ENCODE data around the gene KRT85. TPM values are rescaled to one million over a fixed set of nuclear protein-coding genes. Genes with fewer than 3 reads are reported as not detected.

Gene KRT85
- total and polyA plus RNA-seq, 7 experiments from 2014 or later, result not detected

DNA sequence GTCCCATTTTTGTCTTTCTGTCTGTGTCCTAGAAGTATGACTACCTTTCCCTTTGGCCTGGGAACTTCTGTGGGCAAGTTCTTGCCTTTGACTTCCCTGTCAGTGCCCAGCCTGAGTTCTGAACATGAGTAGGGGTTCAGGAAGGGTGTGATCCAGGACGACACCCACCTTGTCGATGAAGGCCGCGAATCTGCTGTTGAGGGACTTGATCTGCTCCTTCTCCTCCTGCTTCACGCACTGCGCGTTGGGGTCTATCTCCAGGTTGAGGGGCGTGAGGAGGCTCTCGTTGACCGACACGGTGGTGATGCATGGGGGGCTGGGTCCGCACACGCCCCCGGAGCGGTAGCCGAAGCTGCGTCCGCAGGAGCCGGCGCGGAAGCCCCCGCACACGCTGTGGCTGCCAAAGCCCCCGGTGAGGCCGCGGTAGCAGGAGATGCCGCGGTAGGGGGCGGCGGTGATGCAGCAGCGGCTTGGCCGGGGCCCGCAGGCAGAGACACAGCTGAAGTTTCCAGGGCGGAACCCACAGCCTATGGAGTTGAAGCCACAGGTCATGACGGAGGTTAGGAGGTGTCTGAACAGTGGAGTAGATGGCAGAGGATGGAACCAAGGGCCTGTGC is 46.4 kb downstream of the KRT85 start, which contains the start of gene KRT83:
Gene KRT83, minus strand, starts transcription at position 615 of the 617 bp plus-strand sequence. Its CDS starts 63 bp downstream, at position 552.
- Histone ChIP-seq H3K27me3 (ENCODE audit: control insufficient read depth in 2 of 2, insufficient read depth in 2 of 2, low read length in 2 of 2) (no peaks in the 10 kb centered on the region), H3K36me3 (ENCODE audit: control insufficient read depth in 2 of 3, insufficient read depth in 3 of 3, low read length in 3 of 3) (no peaks in the 10 kb centered on the region), H3K4me1 (ENCODE audit: control insufficient read depth in 2 of 2, insufficient read depth in 2 of 2, low read length in 2 of 2) (no peaks in the 10 kb centered on the region), H3K9me3 (ENCODE audit: control insufficient read depth in 2 of 3, low read length in 3 of 3) (no peaks in the 10 kb centered on the region), H3K4me3 (ENCODE audit: low read length) (no peak within 1 kb of the TSS), H3K27ac (ENCODE audit: low read depth, low read length) (no peak within 1 kb of the TSS)
- POLR2A ChIA-PET, result no interaction called here
- H3K4me1 Mint-ChIP-seq, result peaks cover 0 to 5% (median 0%) of the 10 kb centered on the region in 7 donors
- H3K36me3 Mint-ChIP-seq, result no peaks in the 10 kb centered on the region
- H3K4me3 Mint-ChIP-seq, result no peak within 1 kb of the TSS
- H3K27ac Mint-ChIP-seq, result no peak within 1 kb of the TSS
- CTCF ChIA-PET, result interaction anchor here (0.7 to 1.4 kb wide), 2 partner anchors 165 to 768 kb away, joined by 3 read pairs; no protein-coding TSS in a partner anchor
- intact Hi-C loops (cut with micrococcal nuclease), result no loop called here
- ATAC-seq (no peak), DNase-seq (no peak)
- H3K27me3 Mint-ChIP-seq, result peaks cover 15 to 52% (median 26%) of the 10 kb centered on the region in 5 donors
- peaks cover 0 to 4% (median 0%) of the 10 kb centered on the region in 11 donors for H3K9me3 Mint-ChIP-seq

DNA sequence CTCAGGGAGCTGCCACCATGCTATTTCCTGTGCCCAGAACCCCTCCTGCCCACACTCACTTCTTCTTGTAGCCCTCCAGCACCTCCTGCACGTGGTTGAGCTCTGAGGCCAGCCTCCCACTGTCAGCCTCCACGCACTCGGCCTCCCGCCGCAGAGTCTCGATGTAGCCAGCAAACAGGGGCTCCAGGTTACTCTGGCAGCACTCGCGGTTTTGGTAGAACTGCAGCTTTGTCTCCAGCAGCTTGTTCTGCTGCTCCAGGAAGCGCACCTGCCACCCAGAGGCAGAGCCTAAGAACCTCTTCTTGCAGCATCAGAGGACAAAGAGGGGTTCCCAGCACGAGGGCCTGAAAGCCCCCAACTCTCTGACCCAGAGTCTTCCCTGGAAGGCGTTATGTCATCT is 48.2 kb downstream of the KRT85 start:
- H3K36me3 Mint-ChIP-seq, result no peaks in the 10 kb centered on the region
- no peak for DNase-seq
- no peak overlapping the region for H3K4me3 ChIP-seq (ENCODE audit: low read length)
- no peaks in the 10 kb centered on the region for H3K27me3 ChIP-seq (ENCODE audit: control insufficient read depth in 2 of 2, insufficient read depth in 2 of 2, low read length in 2 of 2)
- ChIA-PET CTCF (interaction anchor here (0.8 kb wide), 1 partner anchor 164 kb away, joined by 3 read pairs; no protein-coding TSS in a partner anchor), POLR2A (no interaction called here)
- peaks cover 0 to 5% (median 0%) of the 10 kb centered on the region in 7 donors for H3K4me1 Mint-ChIP-seq
- no peaks in the 10 kb centered on the region for H3K9me3 ChIP-seq (ENCODE audit: control insufficient read depth in 2 of 3, low read length in 3 of 3)
- no peak overlapping the region for H3K27ac ChIP-seq (ENCODE audit: low read depth, low read length)
- H3K9me3 Mint-ChIP-seq, result peaks cover 0 to 3% (median 0%) of the 10 kb centered on the region in 11 donors
- no peak overlapping the region for H3K4me3 Mint-ChIP-seq
- intact Hi-C loops (cut with micrococcal nuclease), result no loop called here
- ATAC-seq, result no peak
- H3K36me3 ChIP-seq (ENCODE audit: control insufficient read depth in 2 of 3, insufficient read depth in 3 of 3, low read length in 3 of 3), result no peaks in the 10 kb centered on the region
- peaks cover 12 to 41% (median 21%) of the 10 kb centered on the region in 5 donors for H3K27me3 Mint-ChIP-seq
- no peaks in the 10 kb centered on the region for H3K4me1 ChIP-seq (ENCODE audit: control insufficient read depth in 2 of 2, insufficient read depth in 2 of 2, low read length in 2 of 2)
- no peak overlapping the region for H3K27ac Mint-ChIP-seq

DNA sequence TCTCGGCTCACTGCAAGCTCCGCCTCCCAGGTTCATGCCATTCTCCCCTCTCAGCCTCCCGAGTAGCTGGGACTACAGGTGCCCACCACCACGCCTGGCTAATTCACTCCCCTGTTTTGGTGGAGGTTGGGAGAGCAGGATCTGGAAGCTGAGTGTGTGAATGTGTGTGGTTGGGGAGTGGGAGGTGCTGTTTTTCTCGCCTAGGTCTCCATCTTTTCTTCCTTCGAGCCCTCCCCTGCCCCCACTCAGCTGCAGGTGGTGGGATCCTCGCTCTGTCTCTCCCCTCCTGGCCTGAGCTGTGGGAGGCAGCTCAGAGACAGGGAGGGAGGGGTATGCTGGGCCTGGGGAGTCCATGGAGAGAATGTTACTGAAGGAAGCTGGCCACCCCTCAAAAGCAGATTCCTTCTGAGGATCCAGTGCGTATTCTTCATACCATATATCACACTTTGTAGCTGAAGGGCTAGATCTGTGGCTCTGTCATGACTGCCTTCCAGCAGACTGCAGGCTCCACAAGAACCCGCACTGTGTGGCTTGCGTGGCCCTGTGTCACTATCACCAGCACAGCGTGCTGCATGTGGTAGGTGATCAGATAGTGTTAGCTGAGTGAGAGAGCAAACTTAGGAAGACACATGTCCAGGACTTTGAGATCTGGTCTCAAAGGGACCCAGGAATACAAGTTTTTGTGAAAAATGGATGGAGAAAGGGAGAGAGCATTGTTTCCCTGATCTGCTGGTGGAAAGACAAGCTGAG is 48.9 kb downstream of the KRT85 start:
- Histone ChIP-seq H3K36me3 (ENCODE audit: control insufficient read depth in 2 of 3, insufficient read depth in 3 of 3, low read length in 3 of 3) (no peaks in the 10 kb centered on the region), H3K4me3 (ENCODE audit: low read length) (no peak overlapping the region), H3K27ac (ENCODE audit: low read depth, low read length) (no peak overlapping the region), H3K9me3 (ENCODE audit: control insufficient read depth in 2 of 3, low read length in 3 of 3) (no peaks in the 10 kb centered on the region), H3K4me1 (ENCODE audit: control insufficient read depth in 2 of 2, insufficient read depth in 2 of 2, low read length in 2 of 2) (no peaks in the 10 kb centered on the region), H3K27me3 (ENCODE audit: control insufficient read depth in 2 of 2, insufficient read depth in 2 of 2, low read length in 2 of 2) (no peaks in the 10 kb centered on the region)
- peaks cover 0 to 3% (median 0%) of the 10 kb centered on the region in 11 donors for H3K9me3 Mint-ChIP-seq
- ChIA-PET CTCF (interaction anchor here (0.6 to 0.8 kb wide), 2 partner anchors 163 to 1467 kb away, joined by 3 to 4 read pairs; no protein-coding TSS in a partner anchor), POLR2A (no interaction called here)
- ATAC-seq (no peak), DNase-seq (no peak)
- peaks cover 0 to 5% (median 0%) of the 10 kb centered on the region in 7 donors for H3K4me1 Mint-ChIP-seq
- H3K4me3 Mint-ChIP-seq, result no peak overlapping the region
- H3K27me3 Mint-ChIP-seq, result peaks cover 12 to 44% (median 21%) of the 10 kb centered on the region in 5 donors
- no peaks in the 10 kb centered on the region for H3K36me3 Mint-ChIP-seq
- intact Hi-C loops (cut with micrococcal nuclease), result no loop called here
- no peak overlapping the region for H3K27ac Mint-ChIP-seq

DNA sequence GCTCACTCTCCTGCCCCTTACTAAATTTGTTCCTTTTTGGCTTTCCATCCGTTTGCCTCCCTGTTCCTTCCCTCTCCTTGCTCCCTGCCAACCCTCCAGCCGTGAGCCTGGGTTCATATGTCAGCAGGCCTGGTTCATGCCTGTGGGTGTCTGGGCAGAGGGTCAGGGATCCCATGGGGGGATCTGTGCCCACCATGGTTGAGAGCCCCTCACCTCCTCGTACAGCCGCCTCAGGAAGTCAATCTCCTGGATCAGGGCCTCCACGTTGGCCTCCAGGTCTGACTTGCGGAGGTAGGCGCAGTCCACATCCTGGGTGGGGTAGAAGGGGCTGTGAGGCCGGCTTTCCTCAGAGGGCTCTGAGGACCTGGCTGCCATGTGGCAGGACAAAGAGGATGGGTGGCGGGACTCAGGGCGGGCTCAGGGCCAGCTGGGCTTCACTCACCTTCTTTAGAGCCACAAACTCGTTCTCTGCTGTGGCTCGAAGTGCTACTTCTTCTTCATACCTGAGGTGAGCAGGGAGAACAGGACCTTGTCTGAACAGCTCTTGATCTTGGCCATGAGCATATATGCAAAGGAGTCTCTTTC is 49.7 kb downstream of the KRT85 start:
- no peak for ATAC-seq
- ChIA-PET POLR2A (no interaction called here), CTCF (interaction anchor here (0.7 kb wide), 1 partner anchor 155 kb away, joined by 7 read pairs; no protein-coding TSS in a partner anchor)
- peaks cover 0 to 3% (median 0%) of the 10 kb centered on the region in 11 donors for H3K9me3 Mint-ChIP-seq
- H3K27ac Mint-ChIP-seq, result no peak overlapping the region
- Histone ChIP-seq H3K4me1 (ENCODE audit: control insufficient read depth in 2 of 2, insufficient read depth in 2 of 2, low read length in 2 of 2) (no peaks in the 10 kb centered on the region), H3K4me3 (ENCODE audit: low read length) (no peak overlapping the region), H3K27me3 (ENCODE audit: control insufficient read depth in 2 of 2, insufficient read depth in 2 of 2, low read length in 2 of 2) (no peaks in the 10 kb centered on the region), H3K9me3 (ENCODE audit: control insufficient read depth in 2 of 3, low read length in 3 of 3) (no peaks in the 10 kb centered on the region), H3K36me3 (ENCODE audit: control insufficient read depth in 2 of 3, insufficient read depth in 3 of 3, low read length in 3 of 3) (no peaks in the 10 kb centered on the region), H3K27ac (ENCODE audit: low read depth, low read length) (no peak overlapping the region)
- H3K4me1 Mint-ChIP-seq, result peaks cover 0 to 5% (median 0%) of the 10 kb centered on the region in 7 donors
- no peak for DNase-seq
- peaks cover 16 to 42% (median 22%) of the 10 kb centered on the region in 5 donors for H3K27me3 Mint-ChIP-seq
- H3K4me3 Mint-ChIP-seq, result no peak overlapping the region
- H3K36me3 Mint-ChIP-seq, result no peaks in the 10 kb centered on the region
- intact Hi-C loops (cut with micrococcal nuclease), result no loop called here

DNA sequence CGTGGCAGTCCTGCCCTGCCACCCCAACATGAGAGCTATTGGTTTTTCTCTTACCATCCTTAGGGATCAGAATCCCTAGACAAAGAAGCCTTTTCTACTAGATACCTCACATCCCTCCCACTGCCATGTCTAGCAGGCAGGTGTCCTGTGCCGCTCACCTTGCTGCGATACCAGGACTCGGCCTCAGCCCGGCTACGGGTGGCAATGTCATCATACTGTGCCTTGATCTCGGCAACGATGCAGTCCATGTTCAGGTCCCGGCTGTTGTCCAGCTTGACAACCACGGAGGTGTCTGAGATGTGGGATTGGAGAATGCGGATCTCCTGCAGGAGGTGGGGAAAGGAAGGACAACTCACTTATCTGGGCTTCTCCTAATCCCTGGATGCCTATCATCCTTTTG is 50.6 kb downstream of the KRT85 start:
- no peak overlapping the region for H3K4me3 ChIP-seq (ENCODE audit: low read length)
- Mint-ChIP-seq H3K9me3 (peaks cover 0 to 3% (median 0%) of the 10 kb centered on the region in 11 donors), H3K27ac (no peak overlapping the region), H3K36me3 (no peaks in the 10 kb centered on the region), H3K4me3 (no peak overlapping the region), H3K27me3 (peaks cover 17 to 41% (median 22%) of the 10 kb centered on the region in 5 donors), H3K4me1 (peaks cover 0 to 5% (median 0%) of the 10 kb centered on the region in 7 donors)
- POLR2A ChIA-PET, result no interaction called here
- intact Hi-C loops (cut with micrococcal nuclease), result no loop called here
- DNase-seq, result no peak
- no peaks in the 10 kb centered on the region for H3K4me1 ChIP-seq (ENCODE audit: control insufficient read depth in 2 of 2, insufficient read depth in 2 of 2, low read length in 2 of 2)
- H3K9me3 ChIP-seq (ENCODE audit: control insufficient read depth in 2 of 3, low read length in 3 of 3), result no peaks in the 10 kb centered on the region
- H3K27ac ChIP-seq (ENCODE audit: low read depth, low read length), result no peak overlapping the region
- H3K27me3 ChIP-seq (ENCODE audit: control insufficient read depth in 2 of 2, insufficient read depth in 2 of 2, low read length in 2 of 2), result no peaks in the 10 kb centered on the region
- ATAC-seq, result no peak
- CTCF ChIA-PET, result interaction anchor here (1.3 to 2.2 kb wide), 2 partner anchors 11 to 162 kb away, joined by 3 to 5 read pairs; no protein-coding TSS in a partner anchor
- no peaks in the 10 kb centered on the region for H3K36me3 ChIP-seq (ENCODE audit: control insufficient read depth in 2 of 3, insufficient read depth in 3 of 3, low read length in 3 of 3)

DNA sequence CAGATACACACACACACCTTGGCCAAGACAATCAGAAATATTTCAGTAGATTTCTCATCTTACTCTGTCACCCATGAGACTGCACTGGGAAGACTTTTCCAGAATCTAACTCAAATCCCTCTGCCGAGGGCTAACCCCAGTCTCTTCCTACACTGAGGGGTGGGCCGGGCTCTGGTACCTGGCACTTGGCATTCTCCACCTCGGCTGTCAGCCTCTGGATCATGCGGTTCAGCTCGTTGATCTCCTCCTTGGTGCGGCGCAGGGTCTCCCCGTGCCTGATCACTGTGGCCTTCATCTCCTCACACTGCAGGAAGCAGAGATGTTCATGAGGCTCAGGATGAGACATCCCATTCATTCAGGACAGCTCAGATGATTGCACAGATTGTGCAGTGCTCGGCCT is 51.0 kb downstream of the KRT85 start:
- CTCF ChIA-PET, result interaction anchor here (0.6 to 2.2 kb wide), 3 partner anchors 11 to 161 kb away, joined by 3 to 5 read pairs (median 3); no protein-coding TSS in a partner anchor
- Histone ChIP-seq H3K4me1 (ENCODE audit: control insufficient read depth in 2 of 2, insufficient read depth in 2 of 2, low read length in 2 of 2) (no peaks in the 10 kb centered on the region), H3K27me3 (ENCODE audit: control insufficient read depth in 2 of 2, insufficient read depth in 2 of 2, low read length in 2 of 2) (no peaks in the 10 kb centered on the region), H3K36me3 (ENCODE audit: control insufficient read depth in 2 of 3, insufficient read depth in 3 of 3, low read length in 3 of 3) (no peaks in the 10 kb centered on the region), H3K4me3 (ENCODE audit: low read length) (no peak overlapping the region), H3K27ac (ENCODE audit: low read depth, low read length) (no peak overlapping the region), H3K9me3 (ENCODE audit: control insufficient read depth in 2 of 3, low read length in 3 of 3) (no peaks in the 10 kb centered on the region)
- no peak overlapping the region for H3K27ac Mint-ChIP-seq
- intact Hi-C loops (cut with micrococcal nuclease), result no loop called here
- H3K9me3 Mint-ChIP-seq, result peaks cover 0 to 3% (median 0%) of the 10 kb centered on the region in 11 donors
- DNase-seq (no peak), ATAC-seq (no peak)
- POLR2A ChIA-PET, result no interaction called here
- peak overlapping the region in 1 of 10 donors; percentile 38 for H3K4me3 Mint-ChIP-seq
- no peaks in the 10 kb centered on the region for H3K36me3 Mint-ChIP-seq
- peaks cover 16 to 42% (median 23%) of the 10 kb centered on the region in 5 donors for H3K27me3 Mint-ChIP-seq
- H3K4me1 Mint-ChIP-seq, result peaks cover 0 to 5% (median 0%) of the 10 kb centered on the region in 7 donors
